SK-N-SH treated with all-trans-retinoic acid at 6 μM for 48 hours (cell line): ENCODE results near the gene RAD51B.

ENCODE experiments used
- ATAC-seq: fragments of 200-7000 bp; cut with Tn5 transposase; 3 replicates; pipeline ENCODE4 v1.9.1; 2020; ENCODE audit warnings: mild to moderate bottlenecking, moderate library complexity
- ARNTL ChIP-seq: fragments of 450-650 bp; formaldehyde crosslinking; IDR thresholded peaks from 2 replicates; pipeline ENCODE4 v1.5.0; 2020; ENCODE audit warnings: low read depth, mild to moderate bottlenecking, moderate library complexity, borderline replicate concordance
- BACH2 ChIP-seq: fragments of 250-450 bp; sonication (Bioruptor Pico); IDR thresholded peaks from 2 replicates; pipeline ENCODE4 v1.9.0; 2021; ENCODE audit warnings: mild to moderate bottlenecking, borderline replicate concordance
- CSDC2 ChIP-seq: fragments of 250-450 bp; sonication (Bioruptor Pico); IDR thresholded peaks from 2 replicates; pipeline ENCODE4 v1.5.0; 2020; ENCODE audit warnings: mild to moderate bottlenecking, moderate library complexity
- ESRRG ChIP-seq: fragments of 250-450 bp; sonication (Bioruptor Pico); IDR thresholded peaks from 2 replicates; pipeline ENCODE4 v1.6.1; 2021; ENCODE audit warnings: mild to moderate bottlenecking
- GLIS3 ChIP-seq: fragments of 250-450 bp; sonication (Bioruptor Pico); IDR thresholded peaks from 2 replicates; pipeline ENCODE4 v1.5.0; 2020; ENCODE audit warnings: mild to moderate bottlenecking, moderate library complexity
- ISL1 ChIP-seq: fragments of 250-450 bp; sonication (Bioruptor Pico); IDR thresholded peaks from 2 replicates; pipeline ENCODE4 v2.1.2; 2022; ENCODE audit warnings: mild to moderate bottlenecking, moderate library complexity
- OSR1 ChIP-seq: fragments of 250-450 bp; sonication (Bioruptor Pico); IDR thresholded peaks from 2 replicates; pipeline ENCODE4 v1.8.0; 2022; ENCODE audit warnings: moderate library complexity, mild to moderate bottlenecking, inconsistent platforms
- PPARA ChIP-seq: fragments of 250-450 bp; sonication (Bioruptor Pico); IDR thresholded peaks from 2 replicates; pipeline ENCODE4 v1.5.0; 2020; ENCODE audit warnings: mild to moderate bottlenecking, borderline replicate concordance
- SNAI2 ChIP-seq: fragments of 250-450 bp; sonication (Bioruptor Pico); IDR thresholded peaks from 2 replicates; pipeline ENCODE4 v1.5.0; 2020; ENCODE audit warnings: mild to moderate bottlenecking, moderate library complexity
- TCF4 ChIP-seq: fragments of 250-450 bp; sonication (Bioruptor Pico); IDR thresholded peaks from 2 replicates; pipeline ENCODE4 v1.8.0; 2021; ENCODE audit warnings: mild to moderate bottlenecking, moderate library complexity, borderline replicate concordance
- TOX ChIP-seq: fragments of 250-450 bp; sonication (Bioruptor Pico); IDR thresholded peaks from 2 replicates; pipeline ENCODE4 v1.8.0; 2021; ENCODE audit warnings: mild to moderate bottlenecking, moderate library complexity, borderline replicate concordance
- ZC3H10 ChIP-seq: fragments of 250-450 bp; sonication (Bioruptor Pico); IDR thresholded peaks from 2 replicates; pipeline ENCODE4 v1.5.1; 2021; ENCODE audit warnings: mild to moderate bottlenecking, moderate library complexity
- ZFP3 ChIP-seq: fragments of 250-450 bp; sonication (Bioruptor Pico); IDR thresholded peaks from 2 replicates; pipeline ENCODE4 v1.5.0; 2020; ENCODE audit warnings: mild to moderate bottlenecking, moderate library complexity
- ZFP30 ChIP-seq: fragments of 450-650 bp; formaldehyde crosslinking; IDR thresholded peaks from 2 replicates; pipeline ENCODE4 v1.5.0; 2022; ENCODE audit warnings: mild to moderate bottlenecking, moderate library complexity
- ZNF565 ChIP-seq: fragments of 450-650 bp; formaldehyde crosslinking; conservative IDR thresholded peaks from 2 replicates; pipeline ENCODE4 v1.5.0; 2020; ENCODE audit warnings: low read depth, mild to moderate bottlenecking, moderate library complexity
- ZNF70 ChIP-seq: fragments of 450-650 bp; formaldehyde crosslinking; IDR thresholded peaks from 2 replicates; pipeline ENCODE4 v1.5.0; 2020; ENCODE audit warnings: mild to moderate bottlenecking, moderate library complexity
- ZNF8 ChIP-seq: fragments of 450-650 bp; formaldehyde crosslinking; IDR thresholded peaks from 2 replicates; pipeline ENCODE4 v1.5.0; 2020; ENCODE audit warnings: mild to moderate bottlenecking, moderate library complexity
- TF ChIP-seq, protein P1 (sequence below): fragments of 250-450 bp; sonication (Bioruptor Pico); IDR thresholded peaks from 2 replicates; pipeline ENCODE4 v1.5.0; 2020; ENCODE audit warnings: mild to moderate bottlenecking, moderate library complexity
- TF ChIP-seq, protein P2 (sequence below): fragments of 250-450 bp; sonication (Bioruptor Pico); IDR thresholded peaks from 2 replicates; pipeline ENCODE4 v1.8.0; 2021; ENCODE audit warnings: low read depth, mild to moderate bottlenecking, moderate library complexity, borderline replicate concordance
- TF ChIP-seq, protein P3 (sequence below): fragments of 250-450 bp; sonication (Bioruptor Pico); IDR thresholded peaks from 2 replicates; pipeline ENCODE4 v1.5.1; 2020; ENCODE audit warnings: low read depth, mild to moderate bottlenecking, moderate library complexity
- TF ChIP-seq, protein P4 (sequence below): fragments of 250-450 bp; sonication (Bioruptor Pico); IDR thresholded peaks from 2 replicates; pipeline ENCODE4 v1.8.0; 2020; ENCODE audit warnings: mild to moderate bottlenecking, moderate library complexity, borderline replicate concordance

RAD51B gene

DNA sequence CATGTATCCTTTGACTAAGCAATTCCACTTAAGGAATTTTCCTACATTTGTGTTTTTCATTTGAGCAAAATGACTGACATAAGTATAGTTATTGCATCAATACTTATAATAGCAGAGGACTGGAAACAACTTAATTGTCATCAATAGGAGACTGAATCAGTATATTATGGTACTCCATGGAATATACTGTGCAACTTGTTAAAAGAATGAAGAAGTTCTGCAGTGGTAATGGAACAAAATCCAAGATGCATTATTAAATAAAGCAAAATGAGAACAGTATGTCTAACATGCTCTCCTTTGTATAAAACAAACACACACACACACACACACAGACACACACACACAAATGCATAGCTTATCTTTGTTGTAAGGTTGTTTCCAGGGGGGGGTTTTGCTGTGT is 303.1 kb downstream of the RAD51B start:
- TF ChIP-seq, protein P1, sequence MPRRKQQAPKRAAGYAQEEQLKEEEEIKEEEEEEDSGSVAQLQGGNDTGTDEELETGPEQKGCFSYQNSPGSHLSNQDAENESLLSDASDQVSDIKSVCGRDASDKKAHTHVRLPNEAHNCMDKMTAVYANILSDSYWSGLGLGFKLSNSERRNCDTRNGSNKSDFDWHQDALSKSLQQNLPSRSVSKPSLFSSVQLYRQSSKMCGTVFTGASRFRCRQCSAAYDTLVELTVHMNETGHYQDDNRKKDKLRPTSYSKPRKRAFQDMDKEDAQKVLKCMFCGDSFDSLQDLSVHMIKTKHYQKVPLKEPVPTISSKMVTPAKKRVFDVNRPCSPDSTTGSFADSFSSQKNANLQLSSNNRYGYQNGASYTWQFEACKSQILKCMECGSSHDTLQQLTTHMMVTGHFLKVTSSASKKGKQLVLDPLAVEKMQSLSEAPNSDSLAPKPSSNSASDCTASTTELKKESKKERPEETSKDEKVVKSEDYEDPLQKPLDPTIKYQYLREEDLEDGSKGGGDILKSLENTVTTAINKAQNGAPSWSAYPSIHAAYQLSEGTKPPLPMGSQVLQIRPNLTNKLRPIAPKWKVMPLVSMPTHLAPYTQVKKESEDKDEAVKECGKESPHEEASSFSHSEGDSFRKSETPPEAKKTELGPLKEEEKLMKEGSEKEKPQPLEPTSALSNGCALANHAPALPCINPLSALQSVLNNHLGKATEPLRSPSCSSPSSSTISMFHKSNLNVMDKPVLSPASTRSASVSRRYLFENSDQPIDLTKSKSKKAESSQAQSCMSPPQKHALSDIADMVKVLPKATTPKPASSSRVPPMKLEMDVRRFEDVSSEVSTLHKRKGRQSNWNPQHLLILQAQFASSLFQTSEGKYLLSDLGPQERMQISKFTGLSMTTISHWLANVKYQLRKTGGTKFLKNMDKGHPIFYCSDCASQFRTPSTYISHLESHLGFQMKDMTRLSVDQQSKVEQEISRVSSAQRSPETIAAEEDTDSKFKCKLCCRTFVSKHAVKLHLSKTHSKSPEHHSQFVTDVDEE (CRISPR knock-in tag) = no peak
- TF ChIP-seq OSR1 (CRISPR knock-in tag) (no peak), ZC3H10 (CRISPR knock-in tag) (no peak), ZNF70 (CRISPR knock-in tag) (no peak), PPARA (CRISPR knock-in tag) (no peak), ZFP3 (CRISPR knock-in tag) (no peak), CSDC2 (CRISPR knock-in tag) (no peak), ZNF8 (CRISPR knock-in tag) (no peak), ZFP30 (CRISPR knock-in tag) (no peak)
- TF ChIP-seq, protein P2, sequence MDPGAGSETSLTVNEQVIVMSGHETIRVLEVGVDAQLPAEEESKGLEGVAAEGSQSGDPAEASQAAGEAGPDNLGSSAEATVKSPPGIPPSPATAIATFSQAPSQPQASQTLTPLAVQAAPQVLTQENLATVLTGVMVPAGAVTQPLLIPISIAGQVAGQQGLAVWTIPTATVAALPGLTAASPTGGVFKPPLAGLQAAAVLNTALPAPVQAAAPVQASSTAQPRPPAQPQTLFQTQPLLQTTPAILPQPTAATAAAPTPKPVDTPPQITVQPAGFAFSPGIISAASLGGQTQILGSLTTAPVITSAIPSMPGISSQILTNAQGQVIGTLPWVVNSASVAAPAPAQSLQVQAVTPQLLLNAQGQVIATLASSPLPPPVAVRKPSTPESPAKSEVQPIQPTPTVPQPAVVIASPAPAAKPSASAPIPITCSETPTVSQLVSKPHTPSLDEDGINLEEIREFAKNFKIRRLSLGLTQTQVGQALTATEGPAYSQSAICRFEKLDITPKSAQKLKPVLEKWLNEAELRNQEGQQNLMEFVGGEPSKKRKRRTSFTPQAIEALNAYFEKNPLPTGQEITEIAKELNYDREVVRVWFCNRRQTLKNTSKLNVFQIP = no peak
- TF ChIP-seq, protein P3, sequence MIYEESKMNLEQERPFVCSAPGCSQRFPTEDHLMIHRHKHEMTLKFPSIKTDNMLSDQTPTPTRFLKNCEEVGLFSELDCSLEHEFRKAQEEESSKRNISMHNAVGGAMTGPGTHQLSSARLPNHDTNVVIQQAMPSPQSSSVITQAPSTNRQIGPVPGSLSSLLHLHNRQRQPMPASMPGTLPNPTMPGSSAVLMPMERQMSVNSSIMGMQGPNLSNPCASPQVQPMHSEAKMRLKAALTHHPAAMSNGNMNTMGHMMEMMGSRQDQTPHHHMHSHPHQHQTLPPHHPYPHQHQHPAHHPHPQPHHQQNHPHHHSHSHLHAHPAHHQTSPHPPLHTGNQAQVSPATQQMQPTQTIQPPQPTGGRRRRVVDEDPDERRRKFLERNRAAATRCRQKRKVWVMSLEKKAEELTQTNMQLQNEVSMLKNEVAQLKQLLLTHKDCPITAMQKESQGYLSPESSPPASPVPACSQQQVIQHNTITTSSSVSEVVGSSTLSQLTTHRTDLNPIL = no peak

DNA sequence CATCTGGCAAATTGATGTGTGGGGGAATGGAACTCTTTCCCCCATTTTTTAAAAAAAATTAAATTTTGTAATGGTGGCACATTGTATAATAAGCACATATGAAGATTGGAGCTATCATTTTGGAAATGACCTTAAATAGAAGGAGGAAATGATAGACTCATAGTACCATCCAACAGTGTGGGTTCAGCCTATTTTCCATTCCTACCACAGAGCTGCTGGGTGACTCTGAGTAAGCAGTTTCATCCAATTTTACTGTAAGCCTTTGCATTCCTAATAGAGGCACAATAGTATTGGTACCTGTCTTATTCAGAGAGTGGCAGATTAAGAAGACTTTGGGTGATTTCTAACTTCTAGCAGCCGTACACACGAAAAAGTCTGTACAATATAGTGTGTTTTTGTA is 304.5 kb downstream of the RAD51B start:
- no peak for TF ChIP-seq ISL1 (CRISPR knock-in tag)
- TF ChIP-seq, protein P3 = no peak
- TF ChIP-seq TOX = no peak
- TF ChIP-seq ZNF8 (CRISPR knock-in tag) = no peak
- no peak for TF ChIP-seq SNAI2
- no peak for TF ChIP-seq TCF4 (CRISPR knock-in tag)
- no peak for TF ChIP-seq ZNF565
- TF ChIP-seq CSDC2 (CRISPR knock-in tag) = no peak
- TF ChIP-seq BACH2 = no peak
- no peak for TF ChIP-seq GLIS3 (CRISPR knock-in tag)
- TF ChIP-seq ARNTL (CRISPR knock-in tag) = no peak
- TF ChIP-seq ZC3H10 (CRISPR knock-in tag) = no peak
- TF ChIP-seq OSR1 (CRISPR knock-in tag) = no peak
- TF ChIP-seq ZFP3 (CRISPR knock-in tag) = no peak
- TF ChIP-seq, protein P2 = no peak
- TF ChIP-seq ESRRG (CRISPR knock-in tag) = no peak
- TF ChIP-seq, protein P4, sequence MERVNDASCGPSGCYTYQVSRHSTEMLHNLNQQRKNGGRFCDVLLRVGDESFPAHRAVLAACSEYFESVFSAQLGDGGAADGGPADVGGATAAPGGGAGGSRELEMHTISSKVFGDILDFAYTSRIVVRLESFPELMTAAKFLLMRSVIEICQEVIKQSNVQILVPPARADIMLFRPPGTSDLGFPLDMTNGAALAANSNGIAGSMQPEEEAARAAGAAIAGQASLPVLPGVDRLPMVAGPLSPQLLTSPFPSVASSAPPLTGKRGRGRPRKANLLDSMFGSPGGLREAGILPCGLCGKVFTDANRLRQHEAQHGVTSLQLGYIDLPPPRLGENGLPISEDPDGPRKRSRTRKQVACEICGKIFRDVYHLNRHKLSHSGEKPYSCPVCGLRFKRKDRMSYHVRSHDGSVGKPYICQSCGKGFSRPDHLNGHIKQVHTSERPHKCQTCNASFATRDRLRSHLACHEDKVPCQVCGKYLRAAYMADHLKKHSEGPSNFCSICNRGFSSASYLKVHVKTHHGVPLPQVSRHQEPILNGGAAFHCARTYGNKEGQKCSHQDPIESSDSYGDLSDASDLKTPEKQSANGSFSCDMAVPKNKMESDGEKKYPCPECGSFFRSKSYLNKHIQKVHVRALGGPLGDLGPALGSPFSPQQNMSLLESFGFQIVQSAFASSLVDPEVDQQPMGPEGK (CRISPR knock-in tag) = no peak
- TF ChIP-seq, all 23 proteins: peak for 0
- ATAC-seq = no peak

More for the DNA sequence above, 303.1 kb downstream of the RAD51B start:
- ATAC-seq = no peak
